ENCODE results near the gene GATD1.

GATD1 gene

GRCh38 chr11:783581-784015 lies 6.3 kb upstream of the GATD1 start:
- Histone ChIP-seq H3K36me3 (ENCODE audit: insufficient read depth) (no peaks in the 10 kb centered on the region), H2AFZ (ENCODE audit: low read depth) (no peak overlapping the region), H3K9ac (no peak overlapping the region), H3K4me3 (IDR thresholded peaks at IDR 0.05; ENCODE audit: insufficient read depth, low read depth, low read length) (no peak overlapping the region), H3K27me3 (ENCODE audit: insufficient read depth, low read depth) (no peaks in the 10 kb centered on the region), H3K27ac (no peak overlapping the region), H3K4me2 (no peak overlapping the region), H3K79me2 (ENCODE audit: insufficient read depth, low read depth) (no peaks in the 10 kb centered on the region), H3K4me1 (ENCODE audit: low read depth, poor library complexity, severe bottlenecking) (peaks cover 2% of the 10 kb centered on the region), H4K20me1 (ENCODE audit: insufficient read depth) (no peaks in the 10 kb centered on the region)
- TF ChIP-seq CTCF (conservative IDR thresholded peaks at IDR 0.05; ENCODE audit: low read depth, low read length): no peak

DNA sequence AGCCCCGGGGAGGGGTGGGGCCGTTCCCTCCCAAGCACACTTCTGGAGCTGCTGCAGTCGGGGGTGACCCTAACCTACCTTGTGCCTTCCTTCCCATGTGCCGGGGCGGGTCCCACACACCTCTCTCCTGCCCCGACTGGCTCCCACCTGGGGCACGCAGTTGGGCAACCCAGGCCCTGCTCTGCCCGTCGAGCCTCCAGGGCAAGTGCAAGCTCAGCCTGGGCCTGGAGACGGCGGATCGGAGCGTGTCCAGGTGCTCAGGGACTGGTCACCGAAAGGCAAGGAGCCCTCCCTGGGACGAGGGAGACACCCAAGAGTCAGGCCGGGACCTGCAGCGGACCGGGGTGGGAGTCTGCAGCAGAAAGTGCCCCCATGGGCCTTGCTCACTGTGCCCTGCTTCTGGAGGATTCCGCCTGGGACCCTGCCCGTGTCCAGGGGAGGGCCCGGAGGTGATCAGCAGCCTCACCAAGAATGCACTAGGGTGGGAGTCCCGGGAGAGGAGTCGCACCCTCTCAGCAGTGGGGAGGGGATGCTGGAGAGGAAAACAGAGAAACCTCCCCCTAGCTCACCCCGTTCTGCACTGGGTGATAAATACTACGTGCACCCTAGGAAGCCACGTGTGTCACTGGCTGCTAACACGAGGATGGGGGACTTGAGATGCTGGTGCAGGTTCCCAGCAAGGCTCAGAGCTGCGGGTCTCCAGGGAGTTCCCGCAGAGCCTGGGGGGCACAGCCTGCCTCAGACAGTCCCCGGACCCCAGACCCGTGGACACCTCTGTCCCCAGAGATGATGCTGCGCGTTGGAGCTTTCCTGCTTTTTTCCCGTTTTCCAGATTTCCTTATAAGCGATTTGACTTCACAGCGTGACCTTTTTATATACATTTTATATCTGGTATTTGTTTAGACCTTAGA lies 5.2 kb upstream of the GATD1 start:
- Histone ChIP-seq H3K4me2 (no peak overlapping the region), H3K27me3 (ENCODE audit: insufficient read depth, low read depth) (no peaks in the 10 kb centered on the region), H2AFZ (ENCODE audit: low read depth) (no peak overlapping the region), H3K27ac (no peak overlapping the region), H4K20me1 (ENCODE audit: insufficient read depth) (no peaks in the 10 kb centered on the region), H3K4me1 (ENCODE audit: low read depth, poor library complexity, severe bottlenecking) (peaks cover 5% of the 10 kb centered on the region), H3K36me3 (ENCODE audit: insufficient read depth) (no peaks in the 10 kb centered on the region), H3K4me3 (IDR thresholded peaks at IDR 0.05; ENCODE audit: insufficient read depth, low read depth, low read length) (no peak overlapping the region), H3K9ac (no peak overlapping the region), H3K79me2 (ENCODE audit: insufficient read depth, low read depth) (no peaks in the 10 kb centered on the region)
- TF ChIP-seq CTCF (conservative IDR thresholded peaks at IDR 0.05; ENCODE audit: low read depth, low read length): no peak

- Histone ChIP-seq H4K20me1 (ENCODE audit: insufficient read depth) (no peaks in the 10 kb centered on the region), H3K4me3 (IDR thresholded peaks at IDR 0.05; ENCODE audit: insufficient read depth, low read depth, low read length) (no peak overlapping the region), H3K9ac (no peak overlapping the region), H3K27me3 (ENCODE audit: insufficient read depth, low read depth) (no peaks in the 10 kb centered on the region), H3K4me2 (no peak overlapping the region), H3K27ac (no peak overlapping the region), H3K79me2 (ENCODE audit: insufficient read depth, low read depth) (peaks cover 18% of the 10 kb centered on the region), H2AFZ (ENCODE audit: low read depth) (no peak overlapping the region), H3K36me3 (ENCODE audit: insufficient read depth) (no peaks in the 10 kb centered on the region), H3K4me1 (ENCODE audit: low read depth, poor library complexity, severe bottlenecking) (peaks cover 12% of the 10 kb centered on the region)
- TF ChIP-seq CTCF (conservative IDR thresholded peaks at IDR 0.05; ENCODE audit: low read depth, low read length): no peak
These were observed 2.8 kb upstream of the GATD1 start for GRCh38 chr11:779955-780532.

DNA sequence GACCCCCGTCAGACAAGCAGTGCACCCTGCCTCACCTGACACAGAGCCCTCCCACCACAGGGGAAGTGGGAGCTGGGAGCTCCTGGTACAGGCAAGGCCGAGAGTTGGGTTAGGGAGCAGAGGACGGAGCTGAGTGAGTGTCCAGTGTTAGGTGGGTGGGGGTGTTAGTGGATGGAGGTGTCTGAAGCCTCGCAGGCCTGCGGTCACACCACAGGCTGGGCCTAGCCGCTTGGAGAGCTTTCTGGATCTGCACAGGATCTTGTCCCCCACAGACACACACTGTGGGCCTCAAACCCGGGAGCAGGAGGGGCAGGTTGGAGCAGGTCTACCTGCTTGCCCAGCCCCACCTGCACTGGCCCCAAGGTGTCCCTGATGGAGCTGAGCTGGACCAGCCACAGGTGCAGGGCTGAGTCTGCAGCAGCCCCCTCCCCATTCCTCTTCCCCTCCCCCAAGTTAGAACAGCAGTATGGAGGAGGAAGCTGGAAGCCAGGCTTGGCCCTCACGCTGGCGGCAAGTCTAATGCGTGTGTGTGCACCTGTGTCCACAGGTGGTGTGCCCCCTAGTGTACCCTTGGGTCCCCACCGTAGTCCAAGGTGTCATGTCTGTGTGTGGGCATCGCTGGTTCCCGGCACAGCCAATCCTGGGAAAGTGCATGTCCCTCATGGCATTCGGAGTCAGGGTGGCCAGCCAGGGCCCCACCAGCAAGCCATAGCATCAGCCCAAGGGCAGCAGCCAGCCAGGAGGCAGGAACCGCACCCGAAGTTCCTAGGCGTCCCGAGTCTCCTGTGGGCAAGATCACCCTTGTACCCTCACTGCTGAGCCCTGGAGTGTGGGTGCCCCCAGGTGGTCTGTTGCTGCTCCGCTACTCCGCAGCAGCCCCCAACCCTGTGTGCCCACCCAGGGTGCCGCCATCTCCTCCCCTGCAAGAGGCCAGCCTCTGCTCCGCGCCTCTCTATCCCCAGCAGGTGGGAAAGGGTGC lies 2.0 kb upstream of the GATD1 start:
- H3K4me1 ChIP-seq (ENCODE audit: low read depth, poor library complexity, severe bottlenecking): peaks cover 12% of the 10 kb centered on the region
- peaks cover 26% of the 10 kb centered on the region for H3K79me2 ChIP-seq (ENCODE audit: insufficient read depth, low read depth)
- no peak overlapping the region for H3K4me2 ChIP-seq
- TF ChIP-seq CTCF (conservative IDR thresholded peaks at IDR 0.05; ENCODE audit: low read depth, low read length): no peak
- H4K20me1 ChIP-seq (ENCODE audit: insufficient read depth): no peaks in the 10 kb centered on the region
- no peaks in the 10 kb centered on the region for H3K27me3 ChIP-seq (ENCODE audit: insufficient read depth, low read depth)
- H3K27ac ChIP-seq: no peak overlapping the region
- H3K4me3 ChIP-seq (IDR thresholded peaks at IDR 0.05; ENCODE audit: insufficient read depth, low read depth, low read length): no peak overlapping the region
- H3K9ac ChIP-seq: no peak overlapping the region
- no peak overlapping the region for H2AFZ ChIP-seq (ENCODE audit: low read depth)
- H3K36me3 ChIP-seq (ENCODE audit: insufficient read depth): no peaks in the 10 kb centered on the region
